Measurements from ENCODE around the gene EEFSEC.
"Not testable (repeated sequence)": the region's sequence is repeated elsewhere in the genome, so short reads cannot be mapped to it uniquely, and the experiment has no call there.

Gene EEFSEC

DNA sequence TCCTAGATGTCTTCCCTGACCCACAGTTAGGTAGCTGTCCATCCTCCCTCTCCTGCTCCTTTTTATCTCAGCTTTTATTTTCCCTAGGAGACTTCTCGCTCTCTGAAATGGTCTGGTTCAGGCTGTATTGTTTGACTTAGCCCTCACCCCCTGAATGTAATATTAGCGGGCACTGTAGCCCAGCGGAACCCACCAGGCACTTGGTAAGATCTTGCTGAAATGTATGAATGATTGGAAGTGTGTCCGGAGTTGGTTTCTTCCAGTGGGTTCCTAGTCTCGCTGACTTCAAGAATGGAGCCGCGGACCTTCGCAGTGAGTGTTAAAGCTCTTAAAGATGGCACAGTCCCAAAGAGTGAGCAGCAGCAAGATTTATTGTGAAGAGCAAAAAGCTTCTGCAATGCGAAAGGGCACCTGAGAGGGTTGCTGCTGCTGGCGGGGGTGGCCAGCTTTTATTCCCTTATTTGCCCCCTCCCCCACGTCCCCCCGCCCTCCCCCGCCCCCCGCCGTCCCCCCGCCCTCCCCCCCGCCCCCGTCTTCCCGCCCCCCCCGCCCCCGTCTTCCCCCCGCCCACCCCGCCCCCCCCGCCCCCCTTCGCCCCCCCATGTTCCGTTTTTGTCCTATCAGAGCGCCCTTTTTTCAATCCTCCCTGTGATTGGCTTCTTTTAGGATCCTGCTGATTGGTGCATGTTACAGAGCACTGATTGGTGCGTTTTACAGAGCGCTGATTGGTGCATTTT, 694 bp upstream of the EEFSEC start:
- DNase-seq, result no peak

DNA sequence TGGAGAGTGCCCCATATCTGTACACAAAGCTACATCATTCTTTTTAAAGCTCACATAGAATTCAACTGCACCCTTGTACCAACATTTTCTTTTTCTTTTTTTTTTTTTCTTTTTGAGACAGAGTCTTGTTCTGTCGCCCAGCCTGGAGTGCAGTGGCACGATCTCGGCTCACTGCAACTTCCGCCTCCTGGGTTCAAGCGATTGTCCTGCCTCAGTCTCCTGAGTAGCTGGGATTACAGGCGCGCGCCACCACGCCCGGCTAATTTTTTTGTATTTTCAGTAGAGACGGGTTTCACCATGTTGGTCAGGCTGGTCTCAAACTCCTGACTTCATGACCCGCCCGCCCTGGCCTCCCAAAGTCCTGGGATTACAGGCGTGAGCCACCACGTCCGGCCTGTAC, 1.1 kb downstream of the EEFSEC start:
- DNase-seq, result not testable (repeated sequence)

DNA sequence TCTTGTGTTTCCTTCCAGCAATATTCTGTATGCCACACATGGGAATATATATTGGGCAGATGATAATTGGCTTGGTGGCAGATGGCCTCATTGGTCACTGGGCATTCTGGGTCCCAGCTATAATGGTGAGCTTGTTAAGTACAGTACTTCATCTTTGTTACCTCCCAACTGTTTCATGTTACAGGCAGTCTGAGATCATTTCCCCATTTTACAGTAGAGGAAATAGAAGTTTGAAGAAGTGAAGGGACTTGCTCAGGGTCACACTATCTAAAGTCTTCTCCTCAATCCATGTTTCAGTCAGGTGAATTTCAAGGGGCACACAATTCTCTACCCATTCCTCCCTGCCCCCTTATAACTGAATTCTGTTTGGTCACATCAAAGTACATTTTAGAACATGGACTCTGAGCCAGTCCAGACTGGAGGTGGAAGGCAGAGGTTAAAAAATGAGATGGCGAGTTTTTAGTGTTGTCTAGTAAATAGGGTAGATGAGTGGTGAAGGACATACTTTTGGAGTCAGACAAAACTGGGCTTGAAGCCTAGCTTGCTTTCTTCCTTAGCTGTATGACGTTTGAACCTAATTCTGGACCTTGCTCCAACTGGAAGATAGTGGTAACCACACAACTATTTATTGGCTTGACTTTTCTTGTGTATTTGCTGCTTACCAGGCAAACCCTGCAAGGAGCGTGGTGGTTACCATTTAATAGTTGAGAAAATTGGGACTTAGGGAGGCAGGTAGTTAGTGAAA, 2.5 kb downstream of the EEFSEC start:
- DNase-seq, result no peak

DNA sequence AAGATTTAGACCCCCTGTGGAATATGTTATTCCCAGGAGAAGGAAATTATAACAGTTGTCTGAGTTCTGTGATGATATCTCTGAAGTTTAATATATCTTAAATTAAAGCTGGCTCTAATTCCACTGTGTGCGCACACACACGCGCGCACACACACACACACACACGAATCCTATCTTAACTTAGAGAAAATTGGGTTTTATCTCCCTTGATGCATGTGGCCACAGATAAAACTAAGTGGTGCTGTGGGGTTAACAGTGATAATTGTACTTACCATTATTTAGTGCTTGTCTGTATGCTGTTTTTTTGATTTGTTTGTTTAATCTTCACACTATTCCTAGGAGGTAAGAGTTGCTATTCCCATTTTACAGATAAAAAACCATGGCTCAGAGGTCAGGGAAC, 7.4 kb downstream of the EEFSEC start:
- DNase-seq, result no peak

DNA sequence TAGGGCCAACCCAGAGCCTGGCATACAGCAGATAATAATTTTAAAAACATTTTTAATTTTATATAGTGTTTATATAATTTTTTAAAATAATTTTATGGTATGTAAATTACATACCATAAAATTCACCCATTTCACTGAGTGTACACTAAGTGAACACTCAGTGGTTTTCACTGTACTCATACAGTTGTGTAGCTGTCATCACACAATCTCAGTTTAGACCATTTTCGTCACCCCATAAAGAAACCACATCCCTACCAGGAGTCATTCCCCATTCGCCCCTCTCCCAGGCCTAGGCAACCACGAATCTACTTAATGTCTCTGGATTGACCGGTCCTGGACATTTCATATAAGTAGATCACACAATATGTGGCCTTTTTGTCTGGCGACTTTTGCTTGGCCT, 10.2 kb downstream of the EEFSEC start:
- no peak for DNase-seq

DNA sequence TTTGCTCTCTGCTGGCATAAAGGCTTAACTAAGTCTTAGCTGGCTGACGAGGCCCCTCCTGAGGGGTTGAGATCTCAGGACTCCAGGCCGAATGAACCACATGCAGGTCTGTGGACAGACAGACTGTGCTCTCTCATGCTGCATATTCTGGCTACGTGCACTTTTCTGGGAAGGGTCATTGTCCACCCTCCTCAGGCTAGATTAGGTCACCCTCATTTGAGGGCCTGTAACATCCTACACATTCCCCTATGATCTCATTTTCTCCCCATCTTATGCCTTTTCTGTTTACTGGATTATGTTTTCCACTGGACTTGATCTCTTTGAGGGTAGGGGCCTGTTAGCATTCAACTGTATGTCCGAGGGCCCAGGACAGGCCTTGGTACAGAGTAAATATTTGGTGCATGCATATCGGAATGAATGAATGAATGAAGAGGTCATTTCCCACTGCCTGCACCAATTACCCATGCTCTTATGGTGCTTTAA, 13.7 kb downstream of the EEFSEC start:
- no peak for DNase-seq

DNA sequence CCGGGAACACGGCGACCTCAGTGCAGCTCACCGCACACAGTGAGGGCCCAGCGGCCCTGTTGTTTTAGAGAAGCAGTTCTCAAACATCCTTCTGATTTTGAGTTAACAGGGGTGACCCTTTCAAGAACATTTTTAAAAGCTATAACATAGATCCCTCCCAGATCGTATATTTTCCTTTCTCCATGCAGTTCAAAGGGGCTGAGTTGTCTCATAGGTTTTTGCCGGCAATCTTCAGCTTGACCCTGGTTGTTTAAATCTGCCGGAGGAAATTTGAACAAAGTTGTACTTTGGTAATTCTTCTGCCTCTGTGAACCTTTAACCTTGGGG, 14.3 kb downstream of the EEFSEC start:
- DNase-seq, result no peak

DNA sequence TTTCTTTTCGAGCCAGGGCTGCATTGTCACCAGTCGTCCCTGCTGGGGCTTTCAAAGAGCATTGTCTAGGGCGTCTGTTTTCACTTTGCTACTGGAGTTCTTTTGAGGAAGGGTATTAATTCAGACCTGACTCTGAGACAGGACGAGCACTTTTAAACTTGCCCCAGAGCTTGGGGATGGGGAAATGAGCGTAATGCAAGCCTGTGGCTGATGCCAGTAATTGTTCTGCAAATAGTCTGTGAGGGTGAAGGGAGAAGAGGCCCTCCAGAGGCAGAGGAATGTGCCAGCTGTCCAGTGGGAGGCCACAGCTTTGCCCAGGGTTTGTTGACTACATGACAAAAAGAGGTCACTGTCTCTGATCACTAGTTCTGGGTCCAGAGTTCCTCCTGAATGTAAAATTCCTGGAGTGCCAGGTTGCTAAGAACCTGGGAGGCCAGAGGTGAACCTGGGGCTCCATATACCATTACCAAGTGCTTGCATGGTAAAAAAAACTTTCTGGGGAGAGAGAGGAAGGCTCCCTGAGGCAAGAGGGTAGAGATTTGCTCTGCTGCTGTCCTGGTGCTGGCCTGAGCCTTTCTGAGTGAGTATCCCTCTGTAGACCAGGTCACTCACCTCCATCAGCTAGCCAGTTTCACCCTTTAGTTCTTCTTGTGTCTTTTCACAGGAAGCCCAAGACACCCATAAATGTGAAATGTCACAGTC, 14.8 kb downstream of the EEFSEC start:
- DNase-seq, result no peak

DNA sequence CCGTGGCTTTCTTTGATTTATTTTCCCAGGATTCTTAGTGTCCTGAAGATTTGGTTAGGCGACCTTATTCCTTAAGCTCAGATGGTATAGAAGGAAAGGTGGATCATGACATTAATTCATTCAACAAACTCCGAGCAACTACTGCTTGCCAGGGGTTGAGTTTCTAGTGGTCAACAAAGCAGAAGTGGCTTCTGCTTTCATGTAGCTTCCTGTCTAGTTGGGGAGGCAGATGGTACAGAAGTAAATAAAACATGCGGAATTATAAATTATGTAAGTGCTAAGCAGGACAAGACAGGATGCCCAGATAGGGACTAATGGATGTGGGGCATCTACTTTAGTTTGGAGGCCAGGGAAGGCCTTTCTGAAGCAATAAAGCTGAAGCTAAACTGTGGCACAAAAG, 15.6 kb downstream of the EEFSEC start:
- no peak for DNase-seq

DNA sequence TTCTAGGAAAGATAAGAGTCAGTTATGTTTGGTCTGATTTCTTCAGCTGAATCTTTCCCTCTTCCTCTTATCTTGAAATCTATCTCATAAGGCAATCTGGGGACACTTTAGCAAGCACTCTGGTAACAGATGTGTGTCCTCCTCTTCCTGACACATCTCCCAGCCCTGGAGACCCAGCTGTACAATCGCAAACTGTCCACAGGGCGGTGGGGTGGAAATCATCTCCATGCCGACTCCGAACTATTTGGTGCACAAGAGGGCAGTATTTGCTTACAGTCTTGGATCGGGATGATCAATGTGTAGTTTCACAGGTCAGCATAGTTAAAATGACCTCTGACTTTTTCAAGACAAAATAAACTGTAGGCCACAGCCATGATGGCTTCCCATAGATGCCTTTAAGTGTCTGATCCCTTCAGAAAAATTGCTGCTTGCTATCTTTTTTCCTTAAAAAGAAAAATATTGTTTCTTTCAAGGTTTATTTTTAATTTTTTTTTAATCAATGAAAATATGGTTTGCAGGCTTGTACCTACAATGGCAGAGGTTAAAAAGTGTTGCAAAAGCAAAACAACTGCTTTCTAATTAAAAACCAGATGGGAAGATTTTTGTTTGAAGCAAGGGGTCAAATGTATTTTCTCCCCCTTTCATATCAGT, 17.7 kb downstream of the EEFSEC start:
- no peak for DNase-seq

DNA sequence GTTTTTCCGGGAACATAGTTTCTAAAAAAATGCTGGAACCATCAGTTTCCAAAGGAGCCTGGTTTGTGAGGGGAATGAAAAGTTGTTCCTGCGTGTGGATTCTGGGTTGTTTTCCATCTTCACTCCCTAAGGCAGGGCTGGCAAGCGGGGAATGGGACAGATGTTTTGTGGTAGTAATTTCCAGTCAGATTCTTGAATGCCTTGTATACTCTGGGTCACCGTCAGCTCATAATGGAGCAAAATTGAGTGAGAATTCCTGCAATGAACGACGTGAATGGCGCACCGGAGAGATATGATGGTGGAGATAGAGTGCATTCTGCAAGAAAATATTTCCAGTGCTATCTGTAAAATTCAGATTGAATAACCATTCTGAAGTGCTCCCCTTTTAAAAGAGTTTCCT, 19.9 kb downstream of the EEFSEC start:
- no peak for DNase-seq

DNA sequence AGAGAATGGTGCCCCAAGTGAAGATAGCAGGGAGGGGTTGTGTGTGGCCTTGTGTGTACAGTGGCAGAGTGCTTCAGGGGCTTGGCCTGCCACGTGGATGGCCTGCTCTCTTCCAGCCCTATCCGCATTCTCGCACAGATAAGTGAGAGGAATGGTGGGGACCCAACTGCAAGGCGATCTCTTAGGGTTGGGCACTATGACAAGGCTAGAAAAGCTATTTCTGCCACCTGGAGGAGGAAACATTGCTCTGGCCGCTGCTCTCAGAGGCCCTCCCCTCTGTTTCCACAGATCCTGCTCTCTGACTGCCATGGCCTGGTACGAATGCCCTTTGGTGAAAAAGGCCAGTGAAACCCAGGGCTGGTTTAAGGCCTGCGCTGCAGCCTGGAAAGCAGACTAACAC, 20.6 kb downstream of the EEFSEC start:
- DNase-seq, result no peak

DNA sequence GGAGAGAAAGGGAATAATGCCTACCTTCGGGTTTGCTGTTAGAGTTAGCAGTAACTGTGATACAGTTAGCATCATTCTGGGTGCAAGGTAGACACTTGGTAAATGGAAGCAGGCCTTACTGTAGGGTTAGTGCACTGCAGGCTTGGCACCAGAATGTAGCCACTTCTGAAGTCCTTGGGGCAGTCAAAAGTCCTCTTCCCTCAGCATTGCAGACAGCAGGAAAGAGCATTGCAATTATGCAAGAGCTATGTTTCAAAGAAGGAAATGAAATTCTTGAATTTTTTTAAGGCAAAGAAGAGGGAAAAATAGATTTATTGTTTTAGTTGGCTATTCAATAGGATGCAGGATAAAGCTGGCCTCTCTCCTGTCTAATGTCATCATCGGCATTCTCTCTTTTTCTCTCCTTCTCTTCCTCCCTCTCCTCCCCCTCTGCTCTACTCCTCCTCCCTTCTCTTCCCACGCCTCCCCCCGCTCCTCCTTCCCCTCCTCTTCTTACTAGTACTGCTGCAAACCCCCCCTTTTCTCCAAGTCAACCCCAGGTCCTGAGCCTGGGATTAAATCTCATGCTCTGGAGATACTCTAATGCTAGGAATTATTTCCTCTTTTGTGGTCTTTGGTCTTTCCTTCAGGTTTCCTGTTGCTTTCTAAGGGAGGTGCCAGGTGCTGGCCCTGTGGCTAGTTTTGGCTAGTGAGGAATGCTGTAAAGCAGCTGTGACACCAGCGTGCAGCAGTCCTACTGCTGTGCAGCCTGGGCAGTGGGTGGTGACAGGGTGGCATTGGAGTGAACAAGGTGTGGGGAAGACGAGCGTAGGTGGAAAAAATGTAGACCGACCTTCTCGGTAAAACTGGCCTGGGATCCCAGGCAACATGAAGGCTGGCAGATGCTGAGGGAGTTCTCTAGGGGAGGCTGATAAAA, 21.7 kb downstream of the EEFSEC start:
- no peak for DNase-seq

DNA sequence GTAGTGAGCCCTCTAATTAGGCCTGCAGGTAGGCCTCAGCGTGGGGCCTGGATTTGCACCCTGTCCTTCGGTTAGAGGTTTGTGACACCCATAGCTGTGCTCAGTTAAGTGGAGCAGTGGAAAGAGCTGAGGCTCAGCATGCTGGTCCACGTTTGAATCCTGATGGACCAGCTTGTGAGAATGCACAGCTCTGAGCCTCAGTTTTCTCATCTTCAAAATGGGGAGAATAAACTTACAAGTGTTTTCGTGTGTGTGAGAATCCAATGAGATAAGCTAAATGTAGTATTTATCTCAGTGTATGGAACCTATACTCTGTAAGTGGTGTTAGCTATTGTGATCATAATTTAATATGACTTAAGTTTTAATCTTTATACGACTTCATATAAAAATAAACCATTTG, 22.5 kb downstream of the EEFSEC start:
- no peak for DNase-seq

DNA sequence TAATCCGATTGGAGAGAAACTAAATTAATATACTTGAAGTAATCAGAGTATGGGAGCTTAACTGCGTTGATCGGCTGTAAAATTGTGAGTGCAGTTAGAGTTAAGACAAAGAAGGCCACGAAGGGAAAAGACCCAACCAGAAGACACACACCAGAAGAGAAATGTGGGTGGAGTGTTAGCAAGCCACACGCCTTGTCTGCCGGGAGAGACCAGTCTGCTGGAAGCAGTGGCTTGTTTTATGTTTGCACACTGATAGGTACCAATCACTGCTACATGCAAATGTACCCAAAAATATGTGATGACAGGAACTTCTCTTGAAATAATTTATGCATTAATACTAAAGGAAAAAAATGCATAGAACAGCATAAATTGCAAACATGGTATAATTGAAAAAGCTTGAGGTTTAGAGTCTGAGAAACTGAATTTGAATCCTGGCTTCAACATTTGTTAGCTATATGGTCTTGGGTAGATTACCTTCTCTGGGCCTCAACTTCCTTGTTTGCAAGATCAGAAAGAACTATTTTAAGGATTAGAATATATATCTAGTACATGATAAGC, 23.1 kb downstream of the EEFSEC start:
- DNase-seq, result no peak

DNA sequence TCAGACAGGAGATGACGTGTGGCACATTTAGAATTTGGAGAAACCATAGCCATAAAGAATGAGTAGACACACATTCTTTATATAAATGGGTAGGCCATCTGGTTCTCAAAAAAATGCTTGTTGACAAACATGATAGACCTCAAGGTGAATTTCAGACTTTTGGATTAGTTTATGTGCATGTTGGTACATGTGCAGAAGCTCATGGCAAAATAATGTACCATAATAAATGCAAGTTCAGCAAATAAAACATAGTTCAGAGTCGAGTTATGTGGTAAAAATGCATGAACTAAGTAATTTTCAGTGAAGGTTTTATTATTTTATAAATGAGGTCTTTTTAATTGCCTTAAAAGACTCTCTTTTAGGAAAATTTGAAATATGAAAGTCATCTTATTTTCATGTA, 24.6 kb downstream of the EEFSEC start:
- DNase-seq, result no peak

DNA sequence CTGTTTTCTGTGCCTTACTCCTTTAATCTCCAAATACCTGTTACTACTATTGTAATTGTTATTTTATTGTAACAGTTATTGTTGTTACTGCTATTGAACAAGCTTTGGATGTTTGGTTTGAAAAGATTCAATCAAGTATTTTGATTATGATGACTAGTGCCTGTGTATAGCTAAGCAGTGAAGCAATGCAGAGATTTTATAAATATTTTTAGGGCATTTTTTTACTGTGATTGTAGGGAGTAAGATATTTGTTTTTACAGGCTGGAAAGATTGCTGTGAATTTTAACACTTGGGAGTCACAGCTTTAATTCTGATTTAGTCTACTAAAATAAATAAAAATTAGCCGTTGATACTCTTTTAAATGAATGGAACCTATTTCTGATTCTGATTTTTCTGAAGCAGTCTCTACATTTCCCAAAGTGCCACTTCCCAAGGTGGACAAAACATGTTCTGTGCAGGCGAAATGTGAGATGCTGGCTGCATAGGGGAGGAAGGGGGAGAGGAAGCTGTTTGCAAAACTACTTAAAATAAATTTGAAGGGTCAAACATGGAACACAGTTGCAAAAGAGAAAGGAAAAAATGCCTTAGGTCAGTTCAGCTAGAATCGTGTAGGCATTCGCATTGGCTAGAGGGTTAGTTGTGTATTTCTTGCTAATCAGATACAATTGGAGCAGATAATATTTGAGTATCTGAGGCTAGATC, 25.7 kb downstream of the EEFSEC start:
- no peak for DNase-seq

DNA sequence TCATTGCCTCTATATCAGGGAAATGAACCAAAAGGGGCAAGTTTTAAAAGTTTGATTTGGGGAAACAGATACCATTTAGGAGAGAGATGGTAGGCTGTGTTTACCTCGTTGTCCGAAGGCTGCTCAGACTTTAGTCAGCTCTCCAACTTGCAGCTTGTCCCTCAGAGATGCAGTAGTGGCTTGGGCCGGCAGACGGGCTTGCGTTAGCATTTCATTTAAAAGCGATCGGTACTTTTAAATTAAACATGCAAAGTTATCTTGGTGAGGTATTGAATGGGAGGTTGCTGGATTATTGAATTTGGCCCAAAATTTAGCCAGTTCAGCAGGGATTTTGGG, 26.2 kb downstream of the EEFSEC start:
- no peak for DNase-seq

DNA sequence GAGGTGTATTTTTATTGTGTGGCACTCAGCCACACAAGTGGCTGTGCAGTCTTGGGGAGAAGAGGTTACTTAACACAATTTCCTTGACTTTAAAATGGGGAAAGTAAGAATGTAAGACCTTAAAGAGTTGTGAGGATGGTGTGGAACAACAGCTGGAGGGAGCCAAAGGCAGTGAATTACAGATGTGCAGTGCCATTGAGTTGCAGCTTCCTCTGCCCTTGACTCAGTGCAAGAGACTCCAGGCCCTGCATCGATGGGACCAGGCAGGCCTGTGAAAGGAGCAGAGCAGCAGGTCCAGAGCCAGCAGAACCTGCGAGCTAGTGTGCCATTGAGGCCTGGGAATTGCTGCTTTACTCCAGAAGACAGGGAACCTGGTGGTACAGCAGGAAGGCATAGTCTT, 27.2 kb downstream of the EEFSEC start:
- DNase-seq, result no peak

DNA sequence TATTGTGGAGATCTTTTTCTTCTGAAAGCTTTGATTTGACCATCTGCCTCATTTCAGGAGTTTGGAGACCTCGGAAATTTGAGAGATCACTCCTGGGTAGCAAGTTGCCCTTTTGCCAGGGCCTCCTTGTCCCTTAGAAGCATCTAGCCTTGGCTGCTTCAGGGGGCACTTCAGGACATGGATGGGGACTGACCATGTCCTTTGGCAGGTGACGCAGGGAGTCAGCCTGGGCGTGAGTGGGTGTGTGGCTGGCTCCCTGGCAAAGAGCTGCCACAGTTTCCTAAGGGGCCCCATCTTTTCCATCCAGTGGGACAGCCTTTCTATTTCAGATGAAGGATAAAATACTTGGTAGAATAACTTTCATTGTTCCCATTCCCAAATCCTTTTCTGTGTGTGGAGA, 27.6 kb downstream of the EEFSEC start:
- no peak for DNase-seq

DNA sequence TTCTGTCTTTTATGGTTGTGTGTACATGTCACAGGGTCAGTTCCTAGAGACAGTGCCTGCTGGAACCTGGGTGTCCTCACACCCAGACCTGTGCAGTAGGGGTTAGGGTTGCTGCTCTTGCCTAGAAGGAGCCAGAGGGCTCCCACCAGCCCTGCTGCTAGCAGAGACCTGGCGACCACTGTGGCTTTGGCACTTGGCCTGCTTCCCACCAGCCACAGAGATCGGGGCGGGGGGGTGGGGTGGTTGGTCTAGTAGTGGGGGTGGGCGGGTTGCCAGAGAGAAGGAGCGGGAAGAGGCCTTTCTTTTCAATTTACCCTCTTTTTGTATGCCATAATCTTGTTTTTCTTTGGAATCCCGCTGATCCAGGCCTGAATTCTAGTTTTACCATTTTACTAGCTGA, 29.4 kb downstream of the EEFSEC start:
- no peak for DNase-seq

Measured in CD4-positive, alpha-beta T cell treated with Interleukin-15 for 1 hour (primary cell).